GM12873 (cell line): Measurements from ENCODE around the gene SNRPA1.
A peak's percentile ranks its signal among the peaks of the same experiment; 100 is the strongest.

Experiments used
- TF ChIP-seq, protein P1 (sequence below): IDR thresholded peaks from 2 replicates; pipeline ENCODE4 v1.5.1; 2012; ENCODE audit warnings: low read depth, mild to moderate bottlenecking, moderate library complexity, low read length, control low read depth; ENCODE audit not compliant: insufficient read depth; ENCODE audit errors: missing control alignments

The SNRPA1 gene

DNA sequence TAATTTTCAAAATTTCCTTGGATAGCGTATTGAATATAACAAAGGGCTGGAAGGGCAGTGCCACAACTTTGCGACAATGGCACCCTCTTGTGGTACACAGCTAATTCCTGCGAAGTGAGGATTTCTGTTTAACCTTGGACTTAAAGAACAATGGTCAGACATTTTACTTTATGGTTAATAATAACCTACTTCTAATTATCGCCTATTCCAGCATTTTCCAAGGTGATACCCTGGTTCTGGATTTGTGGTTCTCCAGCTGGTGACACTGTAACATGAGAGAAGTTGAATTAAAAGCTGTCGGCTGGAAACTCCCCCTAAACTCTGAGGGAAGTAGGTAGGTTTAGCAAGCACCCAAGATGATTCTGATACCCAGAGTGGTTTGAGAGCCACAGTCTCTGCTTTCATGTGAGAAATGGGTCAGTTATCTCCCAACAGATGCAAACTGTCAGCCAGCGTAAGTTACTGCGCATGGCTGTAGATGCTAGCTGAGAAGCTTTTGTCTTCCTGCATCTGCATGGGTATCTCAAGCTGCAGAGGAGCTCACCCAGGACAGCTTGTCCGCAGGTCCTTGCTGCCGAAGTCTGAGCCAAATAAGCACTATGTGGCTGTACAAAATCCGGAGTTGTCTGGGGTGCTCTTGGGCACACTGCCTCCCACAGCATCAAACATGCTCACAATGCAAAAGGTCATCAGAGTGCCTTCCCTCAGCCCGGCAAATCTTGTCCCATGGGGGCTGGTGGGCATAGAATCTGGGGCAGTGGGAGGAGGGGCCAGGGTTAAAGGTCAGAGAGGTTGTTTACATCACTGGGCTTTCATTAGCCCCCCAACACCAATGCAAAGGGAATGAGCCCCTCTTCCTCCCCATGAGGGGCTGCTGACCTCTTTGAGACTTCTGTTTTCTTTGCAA lies 36.6 kb downstream of the SNRPA1 start:
- TF ChIP-seq, protein P1, sequence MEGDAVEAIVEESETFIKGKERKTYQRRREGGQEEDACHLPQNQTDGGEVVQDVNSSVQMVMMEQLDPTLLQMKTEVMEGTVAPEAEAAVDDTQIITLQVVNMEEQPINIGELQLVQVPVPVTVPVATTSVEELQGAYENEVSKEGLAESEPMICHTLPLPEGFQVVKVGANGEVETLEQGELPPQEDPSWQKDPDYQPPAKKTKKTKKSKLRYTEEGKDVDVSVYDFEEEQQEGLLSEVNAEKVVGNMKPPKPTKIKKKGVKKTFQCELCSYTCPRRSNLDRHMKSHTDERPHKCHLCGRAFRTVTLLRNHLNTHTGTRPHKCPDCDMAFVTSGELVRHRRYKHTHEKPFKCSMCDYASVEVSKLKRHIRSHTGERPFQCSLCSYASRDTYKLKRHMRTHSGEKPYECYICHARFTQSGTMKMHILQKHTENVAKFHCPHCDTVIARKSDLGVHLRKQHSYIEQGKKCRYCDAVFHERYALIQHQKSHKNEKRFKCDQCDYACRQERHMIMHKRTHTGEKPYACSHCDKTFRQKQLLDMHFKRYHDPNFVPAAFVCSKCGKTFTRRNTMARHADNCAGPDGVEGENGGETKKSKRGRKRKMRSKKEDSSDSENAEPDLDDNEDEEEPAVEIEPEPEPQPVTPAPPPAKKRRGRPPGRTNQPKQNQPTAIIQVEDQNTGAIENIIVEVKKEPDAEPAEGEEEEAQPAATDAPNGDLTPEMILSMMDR = peak; percentile 73

DNA sequence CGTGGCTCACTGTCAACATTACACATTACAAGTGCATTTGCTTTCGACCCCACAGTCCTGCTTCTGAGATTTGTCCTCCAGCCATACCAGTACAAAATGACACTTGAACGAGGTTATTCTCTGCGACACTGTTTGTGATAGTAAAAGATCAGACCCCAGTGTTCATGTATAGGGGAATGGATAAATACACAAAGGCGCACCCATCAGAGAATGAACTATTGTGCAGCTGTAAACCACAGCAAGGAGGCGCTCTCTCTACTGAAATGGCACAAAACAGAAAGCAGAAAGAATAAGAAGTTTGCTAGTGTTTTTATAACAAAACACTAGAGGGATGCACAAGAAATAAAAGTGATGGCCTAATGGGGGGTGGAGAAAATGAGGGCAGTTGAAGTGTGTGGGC lies 38.3 kb downstream of the SNRPA1 start:
- TF ChIP-seq, protein P1 = peak; percentile 60

DNA sequence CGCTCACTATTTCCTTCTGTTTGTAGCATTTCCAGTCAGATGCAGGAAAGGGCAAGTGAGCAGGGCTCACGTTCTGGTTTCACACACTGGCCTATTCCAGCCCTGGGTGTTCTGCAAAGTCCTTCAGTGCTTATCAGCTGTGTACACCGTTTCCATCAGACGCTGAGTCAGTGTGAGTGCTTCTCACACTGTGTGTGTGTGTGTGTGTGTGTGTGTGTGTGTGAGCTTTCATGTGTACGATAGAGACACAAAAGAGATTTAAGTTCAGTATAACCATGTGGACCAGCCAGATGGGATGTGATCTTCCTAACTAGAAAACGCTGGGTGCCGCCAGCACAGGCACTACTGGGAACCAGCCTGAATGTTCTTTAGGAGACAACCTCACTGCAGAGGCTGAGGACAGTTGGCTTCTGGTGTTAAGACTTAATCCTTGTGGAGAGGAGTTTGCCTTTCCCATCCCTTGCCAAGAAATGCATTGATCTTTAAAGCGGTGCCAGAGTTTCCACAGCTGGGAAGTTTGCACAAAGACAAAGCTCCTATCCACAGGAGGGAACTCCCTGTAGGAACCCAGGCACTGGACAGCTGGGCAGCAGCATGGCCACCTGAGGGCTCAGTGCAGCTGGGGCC lies 39.3 kb downstream of the SNRPA1 start:
- TF ChIP-seq, protein P1 = no peak

DNA sequence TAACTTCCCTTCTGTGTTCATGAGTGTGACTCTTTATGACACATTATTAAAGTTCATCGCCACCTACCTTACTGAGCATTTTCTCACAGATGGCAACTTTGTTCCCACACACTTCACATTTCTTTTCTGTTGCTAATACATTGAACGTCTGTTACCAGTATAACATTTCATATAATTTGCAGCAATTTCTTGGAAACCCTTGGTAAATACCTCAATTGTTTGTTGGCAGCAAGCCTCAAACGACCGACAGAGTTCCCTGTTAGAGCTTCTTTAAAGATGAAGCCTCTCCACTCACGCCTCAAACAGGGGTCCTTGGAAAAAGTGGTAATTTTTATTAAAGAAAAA lies 40.0 kb downstream of the SNRPA1 start:
- TF ChIP-seq, protein P1 = no peak

DNA sequence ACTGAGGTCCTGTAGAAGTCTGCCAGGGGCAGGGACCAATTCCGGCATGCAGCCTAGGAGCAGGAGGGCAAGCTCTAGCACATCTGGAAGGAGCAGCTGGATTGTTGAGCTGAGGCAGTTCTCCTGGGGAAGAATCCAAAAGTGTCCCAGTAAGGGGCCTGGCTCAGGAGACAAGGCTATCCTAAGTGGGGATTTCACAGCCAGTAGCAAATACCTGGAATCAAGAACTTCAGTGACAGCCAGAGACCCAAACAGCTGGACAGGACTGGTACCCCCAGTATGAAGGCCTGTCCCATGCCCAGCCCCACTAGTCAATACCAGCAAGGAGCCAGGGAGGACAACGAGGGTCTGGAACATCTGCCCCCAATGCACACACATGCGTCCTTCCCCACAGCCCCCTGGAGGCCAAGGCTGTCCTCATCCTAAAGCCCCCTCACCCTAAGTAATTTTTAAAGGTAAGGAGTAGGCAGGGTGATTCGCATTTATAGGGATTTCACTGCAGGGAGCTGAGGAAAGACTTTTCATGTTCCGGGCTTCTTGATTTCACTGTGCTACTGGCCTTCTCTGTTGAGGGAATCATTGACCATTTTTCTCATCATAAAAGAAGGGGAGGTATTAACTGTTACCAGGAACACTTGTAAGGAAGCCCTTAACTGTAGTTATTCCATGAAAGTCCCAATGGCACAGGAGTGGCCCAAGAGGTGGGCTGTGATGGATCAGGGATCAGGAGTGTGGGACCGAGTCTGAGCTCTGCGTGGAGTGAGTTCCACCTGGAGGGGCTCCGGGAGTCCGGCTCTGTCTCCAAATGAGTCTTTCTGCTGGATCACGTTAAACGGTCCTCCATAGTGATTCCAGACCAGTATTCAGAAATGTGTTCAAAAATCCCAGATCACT lies 40.6 kb downstream of the SNRPA1 start:
- TF ChIP-seq, protein P1 = no peak

DNA sequence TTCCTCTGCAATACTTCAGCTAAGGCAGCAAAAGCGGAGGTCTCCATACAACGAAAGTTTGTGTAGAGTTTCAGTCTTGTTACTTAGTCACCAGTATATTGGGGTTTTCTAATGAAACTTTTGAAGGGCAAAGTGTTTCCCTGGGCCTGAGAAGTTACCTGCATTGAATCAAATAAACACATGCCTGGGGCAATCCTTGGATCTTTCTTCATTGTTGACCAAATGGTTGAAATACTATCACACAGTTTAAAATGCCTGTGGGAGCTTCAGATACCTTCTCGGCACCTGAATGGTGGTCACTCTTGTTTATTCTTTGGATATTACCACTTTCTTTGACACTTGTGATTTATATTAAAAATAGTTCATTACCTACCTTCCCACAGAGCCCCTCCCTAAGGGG lies 42.2 kb downstream of the SNRPA1 start:
- TF ChIP-seq, protein P1 = no peak
